ENCODE data around the gene TPPP.

TPPP gene

GRCh38 chr5:646396-647201 is 46.6 kb downstream of the TPPP start:
- DNase-seq (ENCODE audit: low read depth) = no peak
- H3K4me3 ChIP-seq (ENCODE audit: low read depth, low read length) = no peak overlapping the region
- no peak for TF ChIP-seq POLR2A (IDR thresholded peaks at IDR 0.05; ENCODE audit: extremely low read depth, insufficient read length)
- TF ChIP-seq MYC (IDR thresholded peaks at IDR 0.05; ENCODE audit: low read depth, low read length) = no peak
- no peak for TF ChIP-seq CTCF (IDR thresholded peaks at IDR 0.05; ENCODE audit: low read depth, low read length)
- no peak for TF ChIP-seq MAX (IDR thresholded peaks at IDR 0.05; ENCODE audit: low read depth, low read length)

- H3K4me3 ChIP-seq (ENCODE audit: low read depth, low read length) = no peak overlapping the region
- DNase-seq (ENCODE audit: low read depth) = no peak
- TF ChIP-seq POLR2A (IDR thresholded peaks at IDR 0.05; ENCODE audit: extremely low read depth, insufficient read length) (no peak), MYC (IDR thresholded peaks at IDR 0.05; ENCODE audit: low read depth, low read length) (no peak), MAX (IDR thresholded peaks at IDR 0.05; ENCODE audit: low read depth, low read length) (no peak), CTCF (IDR thresholded peaks at IDR 0.05; ENCODE audit: low read depth, low read length) (no peak)
These were observed 47.7 kb downstream of the TPPP start for GRCh38 chr5:645421-645820.

- TF ChIP-seq CTCF (IDR thresholded peaks at IDR 0.05; ENCODE audit: low read depth, low read length) = no peak
- no peak for TF ChIP-seq MYC (IDR thresholded peaks at IDR 0.05; ENCODE audit: low read depth, low read length)
- TF ChIP-seq MAX (IDR thresholded peaks at IDR 0.05; ENCODE audit: low read depth, low read length) = no peak
- H3K4me3 ChIP-seq (ENCODE audit: low read depth, low read length) = no peak overlapping the region
These were observed 48.2 kb downstream of the TPPP start for GRCh38 chr5:644971-645370.

GRCh38 chr5:644509-644908 is 48.6 kb downstream of the TPPP start:
- TF ChIP-seq CTCF (IDR thresholded peaks at IDR 0.05; ENCODE audit: low read depth, low read length) = no peak
- TF ChIP-seq MYC (IDR thresholded peaks at IDR 0.05; ENCODE audit: low read depth, low read length) = no peak
- TF ChIP-seq MAX (IDR thresholded peaks at IDR 0.05; ENCODE audit: low read depth, low read length) = no peak
- no peak for TF ChIP-seq POLR2A (IDR thresholded peaks at IDR 0.05; ENCODE audit: extremely low read depth, insufficient read length)
- DNase-seq (ENCODE audit: low read depth) = no peak
- H3K4me3 ChIP-seq (ENCODE audit: low read depth, low read length) = no peak overlapping the region

More at GRCh38 chr5:644971-645370, 48.2 kb downstream of the TPPP start:
- DNase-seq (ENCODE audit: low read depth) = no peak

- no peak overlapping the region for H3K4me3 ChIP-seq (ENCODE audit: low read depth, low read length)
- DNase-seq (ENCODE audit: low read depth) = no peak
- TF ChIP-seq MYC (IDR thresholded peaks at IDR 0.05; ENCODE audit: low read depth, low read length) = no peak
- no peak for TF ChIP-seq MAX (IDR thresholded peaks at IDR 0.05; ENCODE audit: low read depth, low read length)
- no peak for TF ChIP-seq CTCF (IDR thresholded peaks at IDR 0.05; ENCODE audit: low read depth, low read length)
- TF ChIP-seq POLR2A (IDR thresholded peaks at IDR 0.05; ENCODE audit: extremely low read depth, insufficient read length) = no peak
These were observed 49.3 kb downstream of the TPPP start for GRCh38 chr5:643811-644271.
